SK-N-SH treated with all-trans-retinoic acid at 6 μM for 48 hours (cell line): Measurements from ENCODE around the gene LIN28B.

ENCODE experiments used
- ATAC-seq: fragments of 200-7000 bp; cut with Tn5 transposase; 3 replicates; pipeline ENCODE4 v1.9.1; 2020; ENCODE audit warnings: mild to moderate bottlenecking, moderate library complexity
- BACH2 ChIP-seq: fragments of 250-450 bp; sonication (Bioruptor Pico); IDR thresholded peaks from 2 replicates; pipeline ENCODE4 v1.9.0; 2021; ENCODE audit warnings: mild to moderate bottlenecking, borderline replicate concordance
- CSDC2 ChIP-seq: fragments of 250-450 bp; sonication (Bioruptor Pico); IDR thresholded peaks from 2 replicates; pipeline ENCODE4 v1.5.0; 2020; ENCODE audit warnings: mild to moderate bottlenecking, moderate library complexity
- PPARA ChIP-seq: fragments of 250-450 bp; sonication (Bioruptor Pico); IDR thresholded peaks from 2 replicates; pipeline ENCODE4 v1.5.0; 2020; ENCODE audit warnings: mild to moderate bottlenecking, borderline replicate concordance
- TCF4 ChIP-seq: fragments of 250-450 bp; sonication (Bioruptor Pico); IDR thresholded peaks from 2 replicates; pipeline ENCODE4 v1.8.0; 2021; ENCODE audit warnings: mild to moderate bottlenecking, moderate library complexity, borderline replicate concordance
- TOX ChIP-seq: fragments of 250-450 bp; sonication (Bioruptor Pico); IDR thresholded peaks from 2 replicates; pipeline ENCODE4 v1.8.0; 2021; ENCODE audit warnings: mild to moderate bottlenecking, moderate library complexity, borderline replicate concordance
- ZNF565 ChIP-seq: fragments of 450-650 bp; formaldehyde crosslinking; conservative IDR thresholded peaks from 2 replicates; pipeline ENCODE4 v1.5.0; 2020; ENCODE audit warnings: low read depth, mild to moderate bottlenecking, moderate library complexity
- ZNF8 ChIP-seq: fragments of 450-650 bp; formaldehyde crosslinking; IDR thresholded peaks from 2 replicates; pipeline ENCODE4 v1.5.0; 2020; ENCODE audit warnings: mild to moderate bottlenecking, moderate library complexity
- TF ChIP-seq, protein P1 (sequence below): fragments of 250-450 bp; sonication (Bioruptor Pico); IDR thresholded peaks from 2 replicates; pipeline ENCODE4 v1.5.1; 2021; ENCODE audit warnings: mild to moderate bottlenecking, moderate library complexity
- TF ChIP-seq, protein P2 (sequence below): fragments of 250-450 bp; sonication (Bioruptor Pico); IDR thresholded peaks from 2 replicates; pipeline ENCODE4 v1.8.0; 2021; ENCODE audit warnings: low read depth, mild to moderate bottlenecking, moderate library complexity, borderline replicate concordance

The LIN28B gene

DNA sequence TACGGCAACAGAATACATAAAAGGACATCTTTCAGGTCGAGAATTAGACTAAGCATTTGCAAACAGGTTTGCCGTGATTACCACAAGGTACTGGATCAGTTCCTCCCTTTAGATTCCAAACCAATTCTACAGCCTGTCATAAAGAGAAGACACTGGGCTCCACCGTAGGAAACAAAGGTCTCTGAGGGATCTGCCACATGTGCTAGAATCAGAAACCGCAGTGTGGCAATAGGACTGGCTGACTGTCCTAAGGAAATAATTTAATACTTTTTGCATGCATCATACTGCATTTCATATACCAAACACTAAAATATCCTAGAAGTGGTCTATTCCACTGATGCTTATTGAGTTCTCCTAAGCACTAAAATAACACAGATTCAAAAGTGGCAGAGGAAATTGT is 163.7 kb downstream of the LIN28B start (continued):
- TF ChIP-seq BACH2 (CRISPR knock-in tag) (no peak), TCF4 (CRISPR knock-in tag) (no peak), ZNF565 (CRISPR knock-in tag) (no peak), CSDC2 (CRISPR knock-in tag) (no peak)

GRCh38 chr6:105121981-105122380 is 165.1 kb downstream of the LIN28B start:
- no peak for ATAC-seq
- no peak for TF ChIP-seq CSDC2 (CRISPR knock-in tag)
- TF ChIP-seq, protein P1, sequence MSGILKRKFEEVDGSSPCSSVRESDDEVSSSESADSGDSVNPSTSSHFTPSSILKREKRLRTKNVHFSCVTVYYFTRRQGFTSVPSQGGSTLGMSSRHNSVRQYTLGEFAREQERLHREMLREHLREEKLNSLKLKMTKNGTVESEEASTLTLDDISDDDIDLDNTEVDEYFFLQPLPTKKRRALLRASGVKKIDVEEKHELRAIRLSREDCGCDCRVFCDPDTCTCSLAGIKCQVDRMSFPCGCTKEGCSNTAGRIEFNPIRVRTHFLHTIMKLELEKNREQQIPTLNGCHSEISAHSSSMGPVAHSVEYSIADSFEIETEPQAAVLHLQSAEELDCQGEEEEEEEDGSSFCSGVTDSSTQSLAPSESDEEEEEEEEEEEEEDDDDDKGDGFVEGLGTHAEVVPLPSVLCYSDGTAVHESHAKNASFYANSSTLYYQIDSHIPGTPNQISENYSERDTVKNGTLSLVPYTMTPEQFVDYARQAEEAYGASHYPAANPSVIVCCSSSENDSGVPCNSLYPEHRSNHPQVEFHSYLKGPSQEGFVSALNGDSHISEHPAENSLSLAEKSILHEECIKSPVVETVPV (CRISPR knock-in tag): no peak
- no peak for TF ChIP-seq ZNF8
- TF ChIP-seq BACH2 (CRISPR knock-in tag): no peak
- TF ChIP-seq PPARA: no peak

DNA sequence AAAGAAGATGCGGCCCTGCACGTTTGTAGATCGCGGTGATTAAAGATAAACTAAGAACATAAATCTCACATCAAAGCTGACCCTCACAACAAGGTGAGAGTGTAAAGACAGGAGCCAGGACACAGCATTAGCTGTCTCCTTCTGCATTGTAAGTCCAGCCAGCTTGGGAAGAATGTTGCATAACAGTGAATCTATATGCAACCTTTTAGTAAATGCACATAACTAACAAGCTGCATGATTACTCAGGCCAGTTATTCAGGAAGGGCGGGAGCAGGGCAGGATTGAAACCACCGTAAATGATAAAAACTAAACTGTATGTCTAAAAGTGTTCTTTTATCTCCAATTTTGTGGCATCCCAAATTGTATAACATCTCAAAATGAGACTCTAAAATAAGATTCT is 165.8 kb downstream of the LIN28B start:
- ATAC-seq: no peak
- TF ChIP-seq ZNF565 (CRISPR knock-in tag) (no peak), TOX (CRISPR knock-in tag) (no peak), PPARA (no peak)
- TF ChIP-seq, protein P2, sequence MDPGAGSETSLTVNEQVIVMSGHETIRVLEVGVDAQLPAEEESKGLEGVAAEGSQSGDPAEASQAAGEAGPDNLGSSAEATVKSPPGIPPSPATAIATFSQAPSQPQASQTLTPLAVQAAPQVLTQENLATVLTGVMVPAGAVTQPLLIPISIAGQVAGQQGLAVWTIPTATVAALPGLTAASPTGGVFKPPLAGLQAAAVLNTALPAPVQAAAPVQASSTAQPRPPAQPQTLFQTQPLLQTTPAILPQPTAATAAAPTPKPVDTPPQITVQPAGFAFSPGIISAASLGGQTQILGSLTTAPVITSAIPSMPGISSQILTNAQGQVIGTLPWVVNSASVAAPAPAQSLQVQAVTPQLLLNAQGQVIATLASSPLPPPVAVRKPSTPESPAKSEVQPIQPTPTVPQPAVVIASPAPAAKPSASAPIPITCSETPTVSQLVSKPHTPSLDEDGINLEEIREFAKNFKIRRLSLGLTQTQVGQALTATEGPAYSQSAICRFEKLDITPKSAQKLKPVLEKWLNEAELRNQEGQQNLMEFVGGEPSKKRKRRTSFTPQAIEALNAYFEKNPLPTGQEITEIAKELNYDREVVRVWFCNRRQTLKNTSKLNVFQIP (CRISPR knock-in tag): no peak
